GM21526 (cell line): ENCODE measurements around the gene COL6A2.

Experiments used
- ATAC-seq: cut with Tn5 transposase; IDR thresholded peaks from one replicate; pipeline ENCODE4 v1.9.1; 2021; ENCODE audit warnings: moderate library complexity; ENCODE audit not compliant: unreplicated experiment, low FRiP score

COL6A2 gene

DNA sequence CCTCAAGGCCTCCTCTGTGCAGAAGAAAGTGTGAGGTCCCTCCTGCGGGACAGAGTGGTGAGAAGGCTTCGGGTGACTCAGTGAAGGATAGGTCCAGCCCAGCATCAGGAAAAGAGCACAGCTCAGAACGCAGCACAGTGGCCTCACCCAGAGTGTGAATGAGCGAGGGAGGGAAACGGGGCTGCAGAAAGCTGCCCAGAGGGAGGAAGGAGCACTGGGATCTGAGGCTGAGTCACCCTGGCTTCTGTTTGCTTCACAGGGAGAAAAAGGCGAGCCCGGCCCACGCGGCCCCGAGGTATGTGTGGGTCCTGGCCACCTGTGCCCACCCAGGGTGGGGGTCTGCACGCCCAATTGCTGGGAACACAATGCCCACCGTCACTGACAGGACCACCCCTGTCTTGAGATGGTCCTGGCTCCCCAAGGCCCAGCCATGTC, 24.3 kb downstream of the COL6A2 start:
- no peak for ATAC-seq

DNA sequence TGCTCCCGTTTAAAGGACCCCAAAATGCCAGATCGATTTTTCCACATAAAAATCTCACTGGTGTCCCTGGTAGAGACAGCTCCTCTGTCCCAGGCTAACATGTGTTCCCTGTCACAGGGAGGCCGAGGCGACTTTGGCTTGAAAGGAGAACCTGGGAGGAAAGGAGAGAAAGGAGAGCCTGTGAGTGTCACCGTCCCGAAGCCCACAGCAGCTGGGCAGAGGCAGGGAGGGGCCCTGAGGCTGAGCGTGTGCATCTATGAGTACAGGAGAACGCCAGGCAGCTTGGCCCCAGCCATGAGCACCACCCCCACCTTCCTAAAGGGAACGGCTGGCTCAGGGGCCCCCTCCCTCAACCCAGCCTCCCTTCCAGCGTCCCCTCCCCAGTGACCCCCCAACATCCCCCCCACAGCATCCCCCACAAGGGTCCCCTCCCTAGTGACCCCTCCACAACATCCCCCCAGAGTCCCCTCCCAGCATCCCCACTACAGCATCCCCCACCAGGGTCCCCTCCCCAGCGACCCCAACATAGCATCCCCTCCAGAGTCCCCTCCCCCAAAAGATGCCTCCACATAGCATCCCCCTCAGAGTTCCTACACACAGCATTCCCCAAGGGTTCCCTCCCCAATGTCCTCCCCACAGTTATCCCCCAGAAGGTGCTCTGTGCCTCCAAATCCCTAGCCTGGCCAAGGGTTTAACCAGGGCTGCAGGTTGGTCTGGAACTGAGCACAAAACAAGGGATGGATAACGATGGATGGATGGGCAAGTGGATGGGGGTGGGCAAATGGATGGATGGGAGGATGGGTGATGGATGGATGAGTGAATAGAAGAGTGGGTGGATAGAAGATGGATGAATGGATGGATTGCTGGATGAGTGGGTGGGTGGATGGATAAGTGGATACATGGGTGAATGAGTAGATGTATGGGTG, 25.1 kb downstream of the COL6A2 start:
- no peak for ATAC-seq

DNA sequence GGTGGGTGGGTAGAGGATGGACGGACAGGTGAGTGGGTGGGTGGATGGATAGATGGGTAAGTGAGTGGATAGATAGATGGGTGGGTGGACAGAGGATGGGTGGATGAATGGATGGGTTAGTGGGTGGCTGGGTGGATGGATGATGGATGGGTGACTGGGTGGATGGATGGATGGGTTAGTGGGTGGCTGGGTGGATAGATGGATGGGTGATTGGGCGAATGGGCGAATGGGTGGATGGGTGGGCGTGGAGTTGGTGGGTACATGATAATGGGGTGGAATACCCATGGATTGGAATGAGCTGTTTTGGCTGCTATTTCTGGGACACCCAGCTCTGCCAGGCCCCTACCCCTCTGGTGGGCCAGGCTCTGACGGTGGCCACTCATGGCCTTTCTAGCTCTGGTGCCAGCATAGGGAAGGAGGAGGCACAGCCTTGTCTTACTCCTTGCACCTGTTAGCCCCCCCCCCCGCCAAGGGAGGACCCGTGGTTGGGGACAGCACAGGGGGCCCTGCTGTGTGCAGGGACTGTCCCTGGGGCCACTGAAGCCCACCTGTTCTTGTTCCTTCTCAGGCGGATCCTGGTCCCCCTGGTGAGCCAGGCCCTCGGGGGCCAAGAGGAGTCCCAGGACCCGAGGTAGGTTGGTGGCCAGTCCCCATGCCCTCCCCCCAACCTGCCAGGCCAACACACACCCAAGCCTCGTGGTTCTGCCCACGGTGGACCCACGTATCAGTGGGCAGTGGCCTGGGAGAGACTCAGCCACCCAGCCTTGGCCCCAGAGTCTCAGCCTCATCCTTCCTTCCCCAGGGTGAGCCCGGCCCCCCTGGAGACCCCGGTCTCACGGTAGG, 26.4 kb downstream of the COL6A2 start:
- ATAC-seq = no peak

DNA sequence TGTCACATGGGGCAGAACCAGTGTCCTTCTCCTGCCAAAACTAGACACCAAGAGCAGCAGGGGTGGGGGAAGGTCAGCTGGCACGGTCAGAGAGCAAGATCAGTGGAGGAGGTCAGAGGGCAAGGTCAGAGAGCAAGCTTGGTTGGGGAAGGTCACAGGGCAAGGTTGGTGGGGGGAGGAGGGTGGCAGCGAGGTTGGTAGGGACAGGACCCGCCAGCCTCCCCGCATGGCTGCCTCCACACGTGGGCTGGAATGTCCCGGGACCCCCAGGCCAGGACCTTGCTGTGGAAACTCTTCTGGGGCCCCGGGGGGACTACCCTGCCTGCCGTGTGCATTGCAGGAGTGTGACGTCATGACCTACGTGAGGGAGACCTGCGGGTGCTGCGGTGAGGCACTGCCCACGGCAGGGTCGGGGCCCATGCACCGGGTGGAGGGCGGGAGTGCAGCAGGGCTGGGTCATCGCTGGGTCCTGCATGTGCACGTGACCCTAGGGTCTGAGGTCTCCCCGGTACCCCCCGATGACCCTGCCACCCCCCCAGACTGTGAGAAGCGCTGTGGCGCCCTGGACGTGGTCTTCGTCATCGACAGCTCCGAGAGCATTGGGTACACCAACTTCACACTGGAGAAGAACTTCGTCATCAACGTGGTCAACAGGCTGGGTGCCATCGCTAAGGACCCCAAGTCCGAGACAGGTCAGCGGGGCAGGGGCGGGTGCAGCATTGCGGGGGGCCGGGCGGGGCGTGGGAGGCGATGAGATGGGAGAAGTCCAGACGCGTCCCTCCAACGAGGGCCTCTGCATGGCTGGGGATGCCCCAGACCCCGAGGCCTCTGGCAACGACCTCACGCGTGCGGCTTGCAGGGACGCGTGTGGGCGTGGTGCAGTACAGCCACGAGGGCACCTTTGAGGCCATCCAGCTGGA, 27.3 kb downstream of the COL6A2 start:
- ATAC-seq = no peak

- ATAC-seq = no peak
Measured at GRCh38 chr21:46125846-46126301, 28.0 kb downstream of the COL6A2 start.

DNA sequence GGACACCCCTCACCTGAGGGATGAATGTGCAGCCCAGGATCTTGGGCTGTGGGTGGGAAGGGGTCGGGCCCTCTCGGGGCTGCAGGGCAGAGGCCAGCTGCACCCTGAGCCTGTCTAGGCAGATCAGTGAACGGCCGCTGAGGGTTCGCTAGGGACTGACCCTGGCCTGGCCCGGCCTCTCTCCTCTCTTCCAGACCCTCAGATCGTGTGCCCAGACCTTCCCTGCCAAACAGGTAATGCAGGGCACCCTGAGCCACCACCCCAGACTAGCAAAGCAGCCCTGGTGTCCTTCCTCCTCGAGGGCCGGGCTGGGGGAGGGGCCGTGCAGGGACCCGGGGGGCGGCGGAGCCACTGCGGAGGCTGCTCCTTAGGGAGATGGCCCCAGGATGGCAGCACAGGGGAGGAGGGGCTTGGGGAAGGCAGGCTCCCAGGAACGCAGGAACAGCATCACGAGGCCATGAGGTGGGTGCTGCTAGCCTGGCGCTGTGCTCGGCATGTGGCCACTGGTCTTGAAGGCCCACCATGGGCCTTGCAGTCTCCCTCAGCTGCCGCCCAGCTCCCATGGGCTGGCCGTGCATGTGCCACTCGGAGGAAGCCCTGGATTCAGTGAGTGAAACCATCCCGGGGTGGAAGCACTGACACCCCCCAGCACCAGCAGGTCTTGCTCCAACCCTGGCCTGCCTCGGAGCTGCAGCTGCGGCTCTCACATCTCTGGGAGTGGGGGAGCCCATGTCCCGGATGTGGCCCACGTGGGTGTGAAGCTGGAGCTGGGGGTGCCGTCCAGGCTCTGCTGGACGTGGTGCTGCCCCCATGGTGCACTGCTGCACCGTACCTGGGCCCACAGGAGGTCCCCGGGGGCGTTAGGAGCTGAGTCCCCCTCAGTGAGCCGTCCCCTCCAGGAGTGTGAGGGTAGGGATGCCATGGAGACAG, 28.7 kb downstream of the COL6A2 start:
- ATAC-seq = no peak

DNA sequence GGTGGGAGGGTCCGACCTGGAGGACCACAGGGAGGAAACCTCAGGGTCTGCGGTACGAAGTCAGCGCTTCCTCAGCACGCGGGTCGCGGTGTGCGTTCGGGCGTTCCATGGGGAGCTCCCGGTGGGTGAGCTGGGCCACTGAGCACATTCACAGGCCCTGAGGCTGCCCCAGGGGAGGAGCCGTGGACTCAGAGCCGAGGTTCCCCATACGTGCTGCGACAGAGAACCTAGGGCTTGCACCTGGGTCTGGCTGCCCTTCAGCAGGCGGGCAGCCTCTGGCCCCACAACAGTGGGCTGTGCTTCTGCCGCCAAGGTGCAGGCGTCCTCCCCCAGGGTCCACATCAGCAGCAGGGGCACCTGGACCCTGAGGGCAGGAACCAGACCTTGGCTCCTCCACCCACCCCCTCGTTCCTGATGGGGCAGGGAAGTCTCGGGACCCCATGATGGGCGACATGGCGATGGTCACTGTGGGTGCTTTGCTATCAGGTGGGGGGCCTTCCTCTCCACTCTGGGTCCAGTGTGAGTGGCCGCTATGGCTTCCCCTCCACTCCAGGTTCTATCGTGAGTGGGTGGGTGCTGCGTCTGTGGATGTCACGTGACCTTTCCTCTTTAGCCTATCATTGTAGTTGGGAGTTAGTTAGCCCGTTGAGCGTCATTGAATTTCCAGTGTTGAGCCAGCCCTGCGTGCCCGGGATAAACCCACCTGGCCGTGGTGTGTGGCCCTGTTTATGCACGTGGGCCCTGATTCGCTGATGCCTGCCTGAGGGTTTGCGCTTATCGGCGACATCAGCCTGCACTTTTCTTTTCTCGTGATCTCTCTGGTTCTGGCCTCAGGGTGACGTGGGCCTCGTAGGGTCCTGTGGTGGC, 29.6 kb downstream of the COL6A2 start:
- no peak for ATAC-seq

GRCh38 chr21:46128106-46128932, 30.4 kb downstream of the COL6A2 start:
- ATAC-seq = no peak

DNA sequence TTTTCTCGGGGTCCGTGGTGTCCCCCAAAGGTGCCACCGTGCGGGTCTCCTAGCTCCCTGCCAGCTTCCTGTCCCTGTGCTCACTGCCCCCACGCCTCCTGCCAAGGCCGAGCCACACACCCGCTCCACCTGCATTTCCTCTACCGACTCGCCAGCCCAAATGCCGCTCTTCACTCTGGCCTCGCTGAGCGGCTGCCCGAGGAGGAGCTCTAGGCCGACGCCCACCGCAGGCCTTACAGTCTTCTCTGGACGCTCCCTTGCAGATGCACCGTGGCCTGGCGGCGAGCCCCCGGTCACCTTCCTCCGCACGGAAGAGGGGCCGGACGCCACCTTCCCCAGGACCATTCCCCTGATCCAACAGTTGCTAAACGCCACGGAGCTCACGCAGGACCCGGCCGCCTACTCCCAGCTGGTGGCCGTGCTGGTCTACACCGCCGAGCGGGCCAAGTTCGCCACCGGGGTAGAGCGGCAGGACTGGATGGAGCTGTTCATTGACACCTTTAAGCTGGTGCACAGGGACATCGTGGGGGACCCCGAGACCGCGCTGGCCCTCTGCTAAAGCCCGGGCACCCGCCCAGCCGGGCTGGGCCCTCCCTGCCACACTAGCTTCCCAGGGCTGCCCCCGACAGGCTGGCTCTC, 31.1 kb downstream of the COL6A2 start:
- ATAC-seq = no peak

- ATAC-seq = no peak
Measured at GRCh38 chr21:46129846-46130651, 32.1 kb downstream of the COL6A2 start.

DNA sequence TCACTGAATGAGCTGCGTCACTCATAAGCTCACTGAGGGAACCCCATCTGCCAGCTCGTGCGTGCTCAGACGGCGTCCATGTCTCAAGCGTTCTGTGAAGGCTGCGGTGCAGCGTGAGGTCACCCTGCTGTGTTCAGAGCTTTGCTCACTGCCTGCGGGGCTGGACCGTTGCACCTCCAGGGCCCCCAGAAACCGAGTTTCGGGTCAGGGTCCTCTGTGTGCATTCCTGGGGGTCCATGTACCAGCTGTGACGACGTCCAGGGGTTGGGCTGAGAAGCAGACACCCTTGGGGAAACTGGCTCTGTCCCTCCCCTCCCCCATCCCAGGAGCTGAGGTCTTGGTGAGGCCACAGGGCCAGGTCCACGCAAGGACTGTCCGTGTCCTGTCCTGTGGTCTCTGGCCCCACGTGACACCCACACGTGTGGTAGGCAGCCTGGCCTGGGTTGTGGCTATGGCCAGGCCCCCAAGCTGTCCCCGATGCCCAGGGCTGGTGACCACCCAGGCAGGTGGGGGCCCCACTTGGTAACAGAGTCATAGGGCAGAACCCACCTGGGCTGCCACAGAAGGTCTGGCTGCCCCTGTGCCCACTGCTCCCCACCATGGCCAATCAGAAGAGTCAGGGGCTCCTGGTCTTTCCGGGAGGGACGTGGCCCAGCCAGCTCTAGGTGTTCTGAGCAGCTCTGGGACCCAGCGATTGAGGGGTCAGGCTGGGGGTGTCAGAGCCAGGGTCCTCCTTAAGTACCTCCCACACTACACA, 33.1 kb downstream of the COL6A2 start:
- no peak for ATAC-seq

DNA sequence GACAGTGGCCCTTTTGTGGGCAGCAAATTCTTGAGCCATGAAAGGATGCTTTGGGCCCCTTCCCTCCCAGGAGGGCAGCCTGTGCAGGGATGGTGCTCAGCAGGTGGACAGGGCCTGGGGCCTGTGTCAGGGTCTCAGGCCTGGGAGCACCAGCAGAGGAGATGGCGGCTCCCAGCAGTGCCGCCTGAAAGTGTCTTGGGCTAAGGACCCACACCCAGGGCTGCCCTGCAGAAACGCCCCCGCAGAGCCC, 33.6 kb downstream of the COL6A2 start:
- no peak for ATAC-seq

DNA sequence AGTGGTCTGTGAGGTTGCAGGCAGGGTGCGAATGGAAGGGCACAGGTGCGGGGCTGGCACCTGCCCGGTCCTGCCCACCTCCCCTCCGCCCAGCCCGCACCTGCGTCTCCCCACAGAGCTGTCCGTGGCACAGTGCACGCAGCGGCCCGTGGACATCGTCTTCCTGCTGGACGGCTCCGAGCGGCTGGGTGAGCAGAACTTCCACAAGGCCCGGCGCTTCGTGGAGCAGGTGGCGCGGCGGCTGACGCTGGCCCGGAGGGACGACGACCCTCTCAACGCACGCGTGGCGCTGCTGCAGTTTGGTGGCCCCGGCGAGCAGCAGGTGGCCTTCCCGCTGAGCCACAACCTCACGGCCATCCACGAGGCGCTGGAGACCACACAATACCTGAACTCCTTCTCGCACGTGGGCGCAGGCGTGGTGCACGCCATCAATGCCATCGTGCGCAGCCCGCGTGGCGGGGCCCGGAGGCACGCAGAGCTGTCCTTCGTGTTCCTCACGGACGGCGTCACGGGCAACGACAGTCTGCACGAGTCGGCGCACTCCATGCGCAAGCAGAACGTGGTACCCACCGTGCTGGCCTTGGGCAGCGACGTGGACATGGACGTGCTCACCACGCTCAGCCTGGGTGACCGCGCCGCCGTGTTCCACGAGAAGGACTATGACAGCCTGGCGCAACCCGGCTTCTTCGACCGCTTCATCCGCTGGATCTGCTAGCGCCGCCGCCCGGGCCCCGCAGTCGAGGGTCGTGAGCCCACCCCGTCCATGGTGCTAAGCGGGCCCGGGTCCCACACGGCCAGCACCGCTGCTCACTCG, 34.1 kb downstream of the COL6A2 start:
- ATAC-seq = no peak

- no peak for ATAC-seq
Measured at GRCh38 chr21:46135782-46136395, 38.0 kb downstream of the COL6A2 start.
